Panc1 (cell line): ENCODE results near the gene CHURC1. TPM values are rescaled to one million over a fixed set of nuclear protein-coding genes. Genes with fewer than 3 reads are reported as not detected.

ENCODE experiments used
- ATAC-seq: fragments of 200-7000 bp; cut with Tn5 transposase; 2 replicates; pipeline ENCODE4 v1.9.1; 2020; ENCODE audit warnings: mild to moderate bottlenecking, moderate library complexity
- BruUV-seq: library from RNA; stranded (reverse); fragments of 400-500 nt; replicated peaks from 2 replicates; lab custom pipeline; 2021; lab: Mats Ljungman, UMichigan
- CTCF ChIA-PET: fragments of 300-600 bp; sonication (Branson Sonifier 250); formaldehyde crosslinking; loops from one replicate; lab custom pipeline; 2022; ENCODE audit warnings: antibody characterized with exemption; lab: Charles Lee
- POLR2A ChIA-PET: fragments of 300-600 bp; sonication (Branson Sonifier 250); formaldehyde crosslinking; loops from one replicate; lab custom pipeline; 2022; ENCODE audit warnings: antibody characterized with exemption; lab: Charles Lee
- DNase-seq: peaks from one replicate; pipeline ENCODE4 v3.0.0-alpha.2; 2010; ENCODE audit warnings: low read depth, low spot score
- H3K27ac ChIP-seq: 2 replicates; pipeline ENCODE4 v1.5.1; 2011; ENCODE audit warnings: mild to moderate bottlenecking, low read length, inconsistent platforms
- H3K27me3 ChIP-seq: fragments of 200-500 bp; sonication (Bioruptor generic); 2 replicates; pipeline ENCODE4 v1.6.0; 2014; ENCODE audit warnings: low read length, inconsistent platforms; ENCODE audit not compliant: control insufficient read depth, insufficient read depth
- H3K36me3 ChIP-seq: fragments of 200-500 bp; sonication (Bioruptor generic); 2 replicates; pipeline ENCODE4 v1.5.1; 2014; ENCODE audit warnings: inconsistent platforms, mild to moderate bottlenecking, low read length, moderate library complexity; ENCODE audit not compliant: control insufficient read depth, insufficient read depth
- H3K4me1 ChIP-seq: 2 replicates; pipeline ENCODE4 v1.5.1; 2011; ENCODE audit warnings: inconsistent platforms, mild to moderate bottlenecking, low read length, moderate library complexity; ENCODE audit not compliant: control insufficient read depth, insufficient read depth
- H3K4me3 ChIP-seq, 2 experiments: 2 replicates each; pipeline ENCODE4 v1.5.1; 2011 to 2012; ENCODE audit warnings: low read depth in 2 of 2, low read length in 2 of 2, mild to moderate bottlenecking in 2 of 2, inconsistent platforms in 1 of 2, moderate library complexity in 1 of 2
- H3K9me3 ChIP-seq: fragments of 200-500 bp; sonication (Bioruptor generic); 2 replicates; pipeline ENCODE4 v1.5.1; 2014; ENCODE audit warnings: low read depth, mild to moderate bottlenecking, inconsistent platforms, low read length, moderate library complexity; ENCODE audit not compliant: control insufficient read depth, insufficient read depth
- CTCF ChIP-seq: fragments of 450-650 bp; IDR thresholded peaks from 2 replicates; pipeline ENCODE4 v1.5.1; 2017; ENCODE audit warnings: mild to moderate bottlenecking
- POLR2AphosphoS5 ChIP-seq: IDR thresholded peaks from 2 replicates; pipeline ENCODE4 v1.6.1; 2012; ENCODE audit warnings: mild to moderate bottlenecking, low read depth, low read length, moderate library complexity
- REST ChIP-seq, 2 experiments: IDR thresholded peaks; 2 replicates each; pipeline ENCODE4 v1.6.1; 2011 to 2012; ENCODE audit warnings: low read depth in 2 of 2, control low read depth in 1 of 2, low read length in 1 of 2, mild to moderate bottlenecking in 1 of 2, moderate library complexity in 1 of 2; ENCODE audit not compliant: insufficient read depth in 1 of 2
- SIN3A ChIP-seq: IDR thresholded peaks from 2 replicates; pipeline ENCODE4 v1.6.1; 2012; ENCODE audit warnings: low read depth, mild to moderate bottlenecking, low read length, moderate library complexity, borderline replicate concordance; ENCODE audit not compliant: insufficient read depth
- TCF7L2 ChIP-seq: IDR thresholded peaks from 2 replicates; pipeline ENCODE4 v1.6.1; 2011; ENCODE audit warnings: mild to moderate bottlenecking, low read depth, low read length, inconsistent platforms
- in situ Hi-C: cut with HindIII; loops from 2 replicates; pipeline ENCODE4 v1.10.0; 2016; ENCODE audit warnings: low sequenced_read_pairs, low pct_unique_long_range_greater_than_20kb
- intact Hi-C: fragments of 100-400 bp; cut with micrococcal nuclease; formaldehyde crosslinking; loops from one replicate; pipeline ENCODE4 v1.10.0; 2022; ENCODE audit not compliant: unreplicated experiment
- total RNA-seq: library from RNA; stranded (reverse); gene quantifications from one replicate; pipeline ENCODE4 v1.2.1, GENCODE V29; 2021; ENCODE audit not compliant: unreplicated experiment

Gene CHURC1
- total RNA-seq, 1 experiment from 2014 or later = 55.6 TPM

- intact Hi-C loops = no loop called here
- Histone ChIP-seq H3K27ac (no peak overlapping the region), H3K4me1 (peaks cover 5% of the 10 kb centered on the region; the same call in 1 of the 2 replicates), H3K36me3 (peaks cover 5% of the 10 kb centered on the region; the same call in 1 of the 2 replicates), H3K4me3 (no peak overlapping the region), H3K27me3 (no peaks in the 10 kb centered on the region), H3K9me3 (no peaks in the 10 kb centered on the region)
- DNase-seq (no peak), ATAC-seq (no peak)
- BruUV-seq = no TSS peak
- in situ Hi-C loops = no loop called here
- POLR2A ChIA-PET = no interaction called here
- CTCF ChIA-PET = no interaction called here
- TF ChIP-seq TCF7L2 (no peak), SIN3A (no peak), POLR2AphosphoS5 (no peak), REST (IDR thresholded peaks at IDR 0.05; ENCODE audit: insufficient read depth in 1 of 2, low read depth in 2 of 2, low read length in 1 of 2) (no peak), CTCF (no peak)
Observed at GRCh38 chr14:64918216-64918615, 4.0 kb downstream of the CHURC1 start.

GRCh38 chr14:64919215-64919614 lies 5.0 kb downstream of the CHURC1 start:
- Histone ChIP-seq H3K9me3 (no peaks in the 10 kb centered on the region), H3K36me3 (peaks cover 9% of the 10 kb centered on the region), H3K4me3 (no peak overlapping the region), H3K27me3 (no peaks in the 10 kb centered on the region), H3K4me1 (peaks cover 5% of the 10 kb centered on the region; the same call in 1 of the 2 replicates), H3K27ac (no peak overlapping the region)
- no TSS peak for BruUV-seq
- ChIA-PET POLR2A (interaction anchor here (0.7 kb wide), 1 partner anchor 56 kb away, joined by 3 read pairs; no protein-coding TSS in a partner anchor), CTCF (no interaction called here)
- no peak for ATAC-seq
- no peak for DNase-seq
- TF ChIP-seq CTCF (no peak), TCF7L2 (no peak), SIN3A (no peak), REST (IDR thresholded peaks at IDR 0.05; ENCODE audit: insufficient read depth in 1 of 2, low read depth in 2 of 2, low read length in 1 of 2) (no peak), POLR2AphosphoS5 (no peak)
- intact Hi-C loops = no loop called here
- in situ Hi-C loops = no loop called here
